Stimulated activated CD4-positive, alpha-beta T cell treated with anti-CD3 and anti-CD28 coated beads, Interleukin-4, amount 100 ng/mL, for 24 hours (primary cell): ENCODE data around the gene CFAP410.
"Not testable (repeated sequence)": the region's sequence is repeated elsewhere in the genome, so short reads cannot be mapped to it uniquely, and the experiment has no call there.

ENCODE experiments used
- DNase-seq: peaks from one replicate; pipeline ENCODE4 v3.0.0-alpha.2; 2020

Gene CFAP410

DNA sequence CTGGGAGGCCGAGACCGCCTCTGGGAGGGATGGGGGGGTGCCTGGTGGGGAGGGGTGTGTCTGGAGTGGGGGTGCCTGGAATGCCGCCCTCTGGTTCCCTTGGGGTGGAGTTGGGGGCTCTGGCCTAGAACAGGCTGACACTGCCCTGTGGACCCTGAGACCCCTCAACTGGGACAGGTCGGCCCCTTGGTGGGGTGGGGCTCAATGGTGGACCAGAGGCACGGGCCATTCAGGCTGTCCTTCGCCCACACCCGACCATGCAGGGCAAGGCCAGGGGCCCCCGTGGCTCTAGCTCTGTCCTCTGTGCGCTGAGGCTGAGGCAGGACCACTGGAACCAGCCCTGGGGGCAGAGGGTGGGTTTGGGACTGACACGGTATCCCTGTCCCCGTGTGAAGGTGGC is 24.6 kb downstream of the CFAP410 start:
- no peak for DNase-seq

GRCh38 chr21:44314128-44314527 is 25.1 kb downstream of the CFAP410 start:
- no peak for DNase-seq

DNA sequence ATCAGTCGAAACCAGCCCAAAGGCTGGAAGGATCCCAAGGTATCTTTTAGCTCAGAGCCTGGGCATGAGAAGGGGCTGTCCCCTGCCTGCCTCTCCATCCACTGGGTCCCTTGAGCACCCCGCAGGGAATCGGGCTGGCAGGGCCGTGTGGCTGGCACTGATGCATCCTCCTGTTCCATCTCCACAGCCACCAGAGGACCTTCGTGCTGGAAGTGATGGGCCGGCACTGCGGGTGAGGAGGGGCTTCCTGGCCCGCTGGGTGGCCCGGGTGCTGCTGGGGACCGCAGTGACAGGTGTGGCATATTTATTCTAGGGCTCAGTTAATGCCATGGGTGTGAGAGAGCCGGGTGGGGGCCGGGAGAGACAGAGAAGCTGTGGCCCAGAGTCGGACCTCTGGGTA is 25.7 kb downstream of the CFAP410 start:
- no peak for DNase-seq

GRCh38 chr21:44312716-44313115 is 26.5 kb downstream of the CFAP410 start:
- DNase-seq: no peak

- DNase-seq: no peak
These were observed 27.1 kb downstream of the CFAP410 start for GRCh38 chr21:44312089-44312488.

- DNase-seq: no peak
These were observed 28.3 kb downstream of the CFAP410 start for GRCh38 chr21:44310628-44311507.

DNA sequence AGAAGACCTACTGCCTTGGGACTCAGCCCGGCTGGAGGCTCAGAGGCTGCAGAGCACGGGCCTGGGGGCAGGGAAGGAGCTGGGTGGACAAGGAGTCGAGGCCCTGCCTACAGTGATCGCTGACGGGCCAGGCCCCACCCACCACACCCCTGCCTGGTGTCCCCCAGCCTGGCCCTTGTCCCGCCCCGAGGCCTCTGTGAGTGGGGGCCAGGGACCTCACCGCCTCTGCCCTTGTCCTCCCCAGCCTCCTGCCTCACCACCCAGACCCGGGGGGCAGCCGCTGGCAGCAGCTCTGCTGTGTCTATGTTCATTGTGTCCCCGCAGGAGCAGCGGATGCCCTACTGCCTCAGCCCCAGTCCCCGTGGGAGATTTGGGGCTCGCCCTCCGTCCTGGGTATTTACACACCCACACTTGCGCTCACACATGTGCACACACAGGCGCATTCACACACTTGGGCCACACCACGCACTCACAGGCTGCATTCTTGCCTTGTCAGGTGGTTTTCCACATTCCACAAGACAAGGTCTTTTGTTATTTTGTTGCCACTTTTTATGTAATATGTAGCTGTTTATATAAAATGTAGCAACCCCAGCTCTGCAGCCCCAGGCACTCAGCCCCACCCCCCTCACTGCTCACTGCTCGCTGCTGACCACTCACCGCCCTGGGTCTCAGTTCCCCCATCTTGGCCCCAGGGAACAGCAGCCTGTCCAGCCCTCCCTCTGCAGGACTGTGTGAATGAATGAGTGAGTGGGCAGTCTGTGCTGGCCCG is 32.1 kb downstream of the CFAP410 start:
- no peak for DNase-seq

DNA sequence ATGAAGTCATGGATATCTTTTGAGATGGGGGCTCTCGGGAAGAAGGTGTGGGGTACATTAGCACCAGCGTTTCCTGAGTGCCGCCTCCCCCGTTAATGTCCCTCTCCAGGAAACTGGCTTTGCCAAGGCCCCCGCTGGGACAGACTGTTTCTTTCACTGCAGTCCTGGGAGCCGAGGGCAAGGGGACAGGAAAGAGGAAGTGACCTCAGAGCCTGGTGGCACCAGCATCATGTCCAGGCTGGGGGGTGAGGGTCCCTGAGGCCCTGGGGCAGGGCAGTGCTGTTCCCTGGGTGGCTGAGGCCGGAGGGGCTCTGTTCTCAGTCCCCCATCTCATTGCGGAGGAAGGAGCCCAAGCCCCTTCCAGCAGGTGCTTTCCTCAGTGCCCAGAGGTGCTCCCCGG is 33.5 kb downstream of the CFAP410 start:
- no peak for DNase-seq

GRCh38 chr21:44304877-44305293 is 34.3 kb downstream of the CFAP410 start:
- peak; percentile 57 for DNase-seq

- no peak for DNase-seq
These were observed 35.1 kb downstream of the CFAP410 start for GRCh38 chr21:44304011-44304616.

- DNase-seq: no peak
These were observed 35.7 kb downstream of the CFAP410 start for GRCh38 chr21:44303490-44303981.

- not testable (repeated sequence) for DNase-seq
These were observed 36.4 kb downstream of the CFAP410 start for GRCh38 chr21:44302573-44303401.

DNA sequence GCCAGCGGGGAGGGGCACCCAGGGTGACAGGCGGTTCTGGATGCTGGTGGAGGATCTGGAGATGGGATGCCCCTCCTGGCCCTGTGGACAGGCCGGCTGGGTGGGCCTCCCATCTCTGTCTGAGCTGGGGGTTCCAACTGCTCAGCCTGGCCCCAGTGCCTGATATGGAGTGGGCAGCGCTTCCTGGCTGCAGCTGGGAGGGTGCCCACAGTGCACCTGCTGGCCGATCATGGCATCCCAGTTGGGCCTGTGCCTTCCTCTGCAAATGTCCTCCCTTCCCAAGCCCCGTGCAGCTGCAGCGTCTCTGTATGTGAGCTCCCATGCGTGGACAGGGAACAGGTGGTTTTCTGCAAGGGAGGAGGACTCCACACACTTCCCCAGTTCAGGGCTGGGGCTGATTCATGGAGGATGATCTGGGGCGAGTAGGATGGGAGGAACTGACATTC is 37.2 kb downstream of the CFAP410 start:
- DNase-seq: no peak

GRCh38 chr21:44301141-44301540 is 38.0 kb downstream of the CFAP410 start:
- no peak for DNase-seq

DNA sequence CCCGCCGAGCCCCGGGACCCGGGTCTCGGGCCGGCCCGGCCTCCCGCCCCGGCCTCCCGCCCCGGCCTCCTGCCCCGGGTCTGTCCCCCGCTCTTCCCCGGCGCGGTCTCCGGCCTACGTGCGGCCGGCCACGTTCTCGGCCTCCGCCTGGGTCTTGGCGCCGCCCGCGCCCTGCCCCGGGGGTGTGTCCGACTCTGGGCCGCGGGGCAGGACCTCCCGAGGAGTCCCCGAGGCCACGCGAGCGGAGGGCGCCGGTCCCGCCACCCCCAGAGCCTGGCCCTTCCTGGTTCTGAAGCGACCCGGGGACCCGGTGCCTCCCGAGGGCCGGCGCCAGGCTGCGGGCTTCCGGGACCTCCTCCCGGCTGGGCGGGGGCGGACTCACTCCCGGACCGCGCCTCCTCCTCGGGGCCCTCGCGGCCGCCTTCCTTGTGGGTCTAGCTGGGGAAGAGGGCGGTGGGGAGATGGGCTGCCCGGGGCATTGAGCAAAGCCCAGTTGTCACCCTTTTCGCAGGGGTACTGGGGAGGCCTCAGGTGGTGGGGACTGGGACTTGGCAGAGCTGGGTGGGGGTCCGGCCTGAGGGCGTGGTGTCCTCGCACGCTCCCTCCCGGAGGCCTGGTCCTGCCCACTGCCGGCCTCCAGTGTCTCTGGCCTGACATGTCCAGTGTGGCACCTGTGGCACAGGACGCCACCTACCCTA is 38.8 kb downstream of the CFAP410 start:
- DNase-seq: peak; percentile 59

GRCh38 chr21:44299458-44300261 is 39.5 kb downstream of the CFAP410 start, which contains the start of gene PFKL:
TSS of gene PFKL (plus strand) at chr21:44300053. CDS start at chr21:44300106, 53 bp downstream.
- DNase-seq: peak; percentile 54

DNA sequence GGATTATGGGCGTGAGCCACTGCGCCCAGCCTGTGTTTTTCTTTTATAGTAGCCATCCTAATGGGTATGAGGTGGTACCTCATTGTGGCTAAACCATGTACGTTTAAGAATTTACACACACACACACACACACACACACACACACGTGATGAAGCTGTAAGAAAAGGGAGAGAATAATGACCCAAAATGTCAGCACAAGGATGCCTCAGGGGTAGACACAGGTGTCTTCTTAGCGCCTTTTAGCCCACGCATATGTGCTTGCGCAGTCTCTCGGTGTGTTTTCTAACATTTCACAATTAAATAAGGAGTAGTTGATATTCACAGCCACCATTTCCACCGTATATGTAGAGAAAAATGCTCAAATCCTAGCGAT is 40.1 kb downstream of the CFAP410 start:
- DNase-seq: no peak

DNA sequence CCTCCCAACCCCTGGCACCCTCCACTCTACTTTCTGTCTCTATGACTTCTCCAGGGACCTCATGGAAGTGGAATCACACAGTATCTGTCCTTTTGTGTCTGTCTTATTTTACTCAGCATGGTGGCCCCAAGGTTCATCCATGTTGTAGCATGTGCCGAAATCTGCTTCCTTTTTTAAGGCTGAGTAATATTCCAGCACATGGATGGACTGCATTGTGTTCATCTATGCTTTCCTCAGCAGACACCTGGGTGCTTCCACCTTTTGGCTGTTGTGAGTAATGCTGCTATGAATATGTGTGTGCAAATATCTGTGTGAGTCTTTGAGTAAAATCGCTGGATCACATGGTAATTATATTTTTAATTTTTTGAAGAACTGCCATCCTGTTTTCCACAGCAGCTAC is 40.9 kb downstream of the CFAP410 start:
- DNase-seq: no peak

DNA sequence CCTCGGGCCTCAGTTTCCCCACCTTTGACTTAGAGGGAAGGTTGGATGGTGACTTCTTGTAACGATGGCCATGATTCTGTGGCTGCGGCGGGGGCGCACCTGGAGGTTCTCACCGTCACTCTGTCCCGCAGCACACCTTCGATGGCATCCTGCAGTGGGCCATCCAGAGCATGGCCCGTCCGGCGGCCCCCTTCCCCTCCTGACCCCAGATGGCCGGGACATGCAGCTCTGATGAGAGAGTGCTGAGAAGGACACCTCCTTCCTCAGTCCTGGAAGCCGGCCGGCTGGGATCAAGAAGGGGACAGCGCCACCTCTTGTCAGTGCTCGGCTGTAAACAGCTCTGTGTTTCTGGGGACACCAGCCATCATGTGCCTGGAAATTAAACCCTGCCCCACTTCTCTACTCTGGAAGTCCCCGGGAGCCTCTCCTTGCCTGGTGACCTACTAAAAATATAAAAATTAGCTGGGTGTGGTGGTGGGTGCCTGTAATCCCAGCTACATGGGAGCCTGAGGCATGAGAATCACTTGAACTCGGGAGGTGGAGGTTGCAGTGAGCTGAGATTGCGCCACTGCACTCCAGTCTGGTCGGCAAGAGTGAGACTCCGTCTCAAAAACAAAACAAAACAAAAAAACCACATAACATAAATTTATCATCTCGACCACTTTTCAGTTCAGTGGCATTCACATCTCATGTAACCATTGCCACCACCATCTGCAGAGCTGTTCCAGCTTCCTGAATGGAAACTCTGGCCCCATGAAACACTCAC is 41.5 kb downstream of the CFAP410 start:
- peak; percentile 79 for DNase-seq

DNA sequence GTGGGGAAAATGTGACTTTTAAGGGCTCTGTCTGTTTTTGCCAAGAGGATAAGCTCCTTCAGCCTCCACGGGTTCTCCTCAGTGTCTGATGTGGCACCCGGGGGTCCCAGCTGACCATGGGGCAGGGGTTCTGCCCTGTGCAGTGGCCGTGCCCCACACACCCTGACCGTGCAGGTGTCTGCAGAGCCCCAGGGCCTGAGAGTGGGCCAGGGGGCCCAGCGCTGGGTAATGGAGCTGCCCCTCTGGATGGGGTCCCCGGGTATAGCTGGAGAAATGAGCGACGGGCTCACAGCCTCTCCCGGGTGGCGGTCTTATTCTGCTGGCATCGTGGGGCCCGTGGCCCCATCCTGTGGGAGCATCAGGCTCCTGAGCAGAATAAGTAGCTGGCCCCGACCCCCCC is 42.3 kb downstream of the CFAP410 start:
- DNase-seq: no peak
